Sigmoid colon (tissue), 3 donors: ENCODE measurements around the gene PGAP2.

Experiments
- POLR2A ChIP-seq, 2 donors: fragments of 450-650 bp; IDR thresholded peaks; one replicate each; pipeline ENCODE4 v1.6.1; 2016; ENCODE audit warnings: antibody characterized with exemption in 2 of 2, mild to moderate bottlenecking in 2 of 2, moderate library complexity in 2 of 2
- TF ChIP-seq, protein P1 (sequence below), 4 experiments: fragments of 450-650 bp in 3 of 4; fragments of 200-600 bp in 1 of 4; IDR thresholded peaks; one replicate each; pipeline ENCODE4 v1.5.1; 2016 to 2019; ENCODE audit warnings: antibody characterized with exemption in 4 of 4, mild to moderate bottlenecking in 3 of 4, moderate library complexity in 2 of 4

DNA sequence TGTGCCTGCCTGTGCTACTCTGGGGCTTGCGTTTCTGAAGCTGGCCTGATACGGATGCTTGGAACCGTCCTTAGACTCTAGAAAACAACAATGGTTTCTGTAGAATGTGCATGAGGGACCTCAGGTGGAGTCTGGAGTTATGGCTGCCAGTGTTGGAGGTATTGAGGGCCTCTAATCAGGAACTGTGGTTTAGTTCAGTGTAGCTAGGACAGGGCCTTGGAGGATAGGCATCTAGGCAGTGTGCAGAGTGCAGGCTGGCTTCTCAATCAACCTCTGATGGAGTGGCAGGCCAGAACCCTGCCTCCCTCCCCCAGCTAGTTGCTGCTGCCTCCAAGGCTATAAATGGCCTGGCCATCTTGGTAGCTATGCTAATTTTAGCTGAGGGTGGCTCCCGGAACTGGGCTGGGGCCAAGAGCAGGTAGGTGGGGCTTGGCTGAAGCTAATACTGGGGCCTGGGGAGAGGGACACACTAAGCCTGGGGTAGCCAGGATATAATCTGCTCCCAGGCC is 51.1 kb downstream of the PGAP2 start:
- no peak for TF ChIP-seq POLR2A (IDR thresholded peaks at IDR 0.05)
- TF ChIP-seq, protein P1, sequence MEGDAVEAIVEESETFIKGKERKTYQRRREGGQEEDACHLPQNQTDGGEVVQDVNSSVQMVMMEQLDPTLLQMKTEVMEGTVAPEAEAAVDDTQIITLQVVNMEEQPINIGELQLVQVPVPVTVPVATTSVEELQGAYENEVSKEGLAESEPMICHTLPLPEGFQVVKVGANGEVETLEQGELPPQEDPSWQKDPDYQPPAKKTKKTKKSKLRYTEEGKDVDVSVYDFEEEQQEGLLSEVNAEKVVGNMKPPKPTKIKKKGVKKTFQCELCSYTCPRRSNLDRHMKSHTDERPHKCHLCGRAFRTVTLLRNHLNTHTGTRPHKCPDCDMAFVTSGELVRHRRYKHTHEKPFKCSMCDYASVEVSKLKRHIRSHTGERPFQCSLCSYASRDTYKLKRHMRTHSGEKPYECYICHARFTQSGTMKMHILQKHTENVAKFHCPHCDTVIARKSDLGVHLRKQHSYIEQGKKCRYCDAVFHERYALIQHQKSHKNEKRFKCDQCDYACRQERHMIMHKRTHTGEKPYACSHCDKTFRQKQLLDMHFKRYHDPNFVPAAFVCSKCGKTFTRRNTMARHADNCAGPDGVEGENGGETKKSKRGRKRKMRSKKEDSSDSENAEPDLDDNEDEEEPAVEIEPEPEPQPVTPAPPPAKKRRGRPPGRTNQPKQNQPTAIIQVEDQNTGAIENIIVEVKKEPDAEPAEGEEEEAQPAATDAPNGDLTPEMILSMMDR (IDR thresholded peaks at IDR 0.05) = no peak
